H1 (cell line): ENCODE data around the gene DENND5B. TPM values are rescaled to one million over a fixed set of nuclear protein-coding genes. Genes with fewer than 3 reads are reported as not detected.

Experiments used
- CTCF ChIA-PET: fragments of 300-600 bp; sonication (Branson Sonifier 250); formaldehyde crosslinking; loops from one replicate; lab custom pipeline; 2021; ENCODE audit not compliant: partially characterized antibody; lab: Charles Lee
- POLR2A ChIA-PET: fragments of 300-600 bp; sonication (Branson Sonifier 250); formaldehyde crosslinking; loops from one replicate; lab custom pipeline; 2021; ENCODE audit warnings: inconsistent platforms; ENCODE audit not compliant: partially characterized antibody; lab: Charles Lee
- DNase-seq, 2 experiments: peaks; one replicate each; pipeline versions ENCODE4 v3.0.0 to v3.0.0-alpha.2; 2010 to 2022; ENCODE audit warnings: low spot score in 2 of 2, low read depth in 1 of 2, mixed read lengths in 1 of 2
- FAIRE-seq: peaks from 2 replicates; lab custom pipeline; 2011; peaks lifted over from hg19 to GRCh38; lab: Jason Lieb, UNC
- H2AFZ ChIP-seq: 2 replicates; pipeline ENCODE4 v1.8.1; 2012; ENCODE audit warnings: low read length, inconsistent platforms
- H2AK5ac ChIP-seq: 2 replicates; pipeline ENCODE4 v1.6.1; 2013; ENCODE audit warnings: low read depth, low read length
- H2BK120ac ChIP-seq: replicated peaks from 2 replicates; pipeline ENCODE3; 2013; ENCODE audit warnings: low read depth, low read length, inconsistent platforms
- H2BK12ac ChIP-seq: 2 replicates; pipeline ENCODE4 v1.6.1; 2013; ENCODE audit warnings: low read depth, low read length
- H2BK15ac ChIP-seq: 2 replicates; pipeline ENCODE4 v1.6.1; 2013; ENCODE audit warnings: low read length
- H2BK20ac ChIP-seq: 2 replicates; pipeline ENCODE4 v1.6.1; 2013; ENCODE audit warnings: low read length
- H2BK5ac ChIP-seq: 2 replicates; pipeline ENCODE4 v1.6.1; 2013; ENCODE audit warnings: low read depth, low read length
- H3K14ac ChIP-seq: 2 replicates; pipeline ENCODE4 v1.6.1; 2013; ENCODE audit warnings: inconsistent platforms; ENCODE audit not compliant: insufficient read length
- H3K18ac ChIP-seq: 2 replicates; pipeline ENCODE4 v1.6.1; 2013; ENCODE audit warnings: low read length; ENCODE audit errors: extremely low read depth
- H3K23ac ChIP-seq: 2 replicates; pipeline ENCODE4 v1.6.1; 2013; ENCODE audit warnings: inconsistent platforms; ENCODE audit not compliant: insufficient read length
- H3K23me2 ChIP-seq: 2 replicates; pipeline ENCODE4 v1.6.1; 2013; ENCODE audit warnings: low read depth, low read length
- H3K27ac ChIP-seq: 2 replicates; pipeline ENCODE4 v1.6.1; 2011; ENCODE audit warnings: low read depth, low read length, inconsistent platforms
- H3K27me3 ChIP-seq, 4 experiments: replicated peaks in 1 of 4; 1 replicate in 1 of 4; 2 replicates in 3 of 4; pipeline versions ENCODE4 v1.6.1 to v1.8.1; 2011 to 2013; ENCODE audit warnings: low read length in 3 of 4, mild to moderate bottlenecking in 3 of 4, inconsistent platforms in 2 of 4, mixed read lengths in 2 of 4, moderate library complexity in 1 of 4; ENCODE audit not compliant: control insufficient read depth in 3 of 4, insufficient read depth in 3 of 4; ENCODE audit errors: extremely low read depth in 1 of 4
- H3K36me3 ChIP-seq, 4 experiments: 2 replicates each; pipeline versions ENCODE4 v1.6.1 to v1.8.1; 2011 to 2013; ENCODE audit warnings: mild to moderate bottlenecking in 4 of 4, low read length in 3 of 4, moderate library complexity in 2 of 4, control low read depth in 1 of 4, inconsistent platforms in 1 of 4; ENCODE audit not compliant: insufficient read depth in 4 of 4, control insufficient read depth in 2 of 4
- H3K4ac ChIP-seq: replicated peaks from 2 replicates; pipeline ENCODE3; 2013; ENCODE audit warnings: low read length, low read depth, mixed read lengths, inconsistent platforms; ENCODE audit not compliant: insufficient read length
- H3K4me1 ChIP-seq, 4 experiments: replicated peaks in 1 of 4; 1 replicate in 1 of 4; 2 replicates in 3 of 4; pipeline versions ENCODE4 v1.6.1 to v1.8.1; 2011 to 2013; ENCODE audit warnings: low read length in 3 of 4, inconsistent platforms in 2 of 4, mixed read lengths in 1 of 4; ENCODE audit not compliant: insufficient read depth in 4 of 4, control insufficient read depth in 3 of 4
- H3K4me2 ChIP-seq, 2 experiments: 2 replicates each; pipeline versions ENCODE4 v1.6.1 to v1.8.1; 2011 to 2013; ENCODE audit warnings: low read depth in 2 of 2, low read length in 2 of 2, control low read depth in 1 of 2, inconsistent platforms in 1 of 2, mild to moderate bottlenecking in 1 of 2; ENCODE audit not compliant: insufficient read depth in 1 of 2
- H3K4me3 ChIP-seq, 4 experiments: fragments of 200-600, 300-600 bp in 1 of 4; sonication (generic), shearing (Covaris generic), sonication (Bioruptor Twin) in 1 of 4; 2 replicates each; pipeline versions ENCODE4 v1.5.1 to v1.8.1; 2011 to 2016; ENCODE audit warnings: low read length in 4 of 4, low read depth in 3 of 4, control low read depth in 2 of 4, inconsistent platforms in 2 of 4, mild to moderate bottlenecking in 2 of 4, mixed read lengths in 1 of 4, moderate library complexity in 1 of 4; ENCODE audit not compliant: insufficient read depth in 2 of 4; ENCODE audit errors: extremely low read depth in 1 of 4
- H3K56ac ChIP-seq: replicated peaks from 2 replicates; pipeline ENCODE3; 2013; ENCODE audit warnings: low read depth, mild to moderate bottlenecking, mixed read lengths, low read length, inconsistent platforms; ENCODE audit not compliant: insufficient read length
- H3K79me1 ChIP-seq: 2 replicates; pipeline ENCODE4 v1.6.1; 2013; ENCODE audit warnings: low read depth, low read length, control low read depth
- H3K79me2 ChIP-seq, 2 experiments: 2 replicates each; pipeline versions ENCODE4 v1.6.1 to v1.8.1; 2012 to 2013; ENCODE audit warnings: low read length in 2 of 2, mild to moderate bottlenecking in 2 of 2, inconsistent platforms in 1 of 2; ENCODE audit not compliant: insufficient read depth in 2 of 2, control insufficient read depth in 1 of 2
- H3K9ac ChIP-seq, 4 experiments: replicated peaks in 1 of 4; 1 replicate in 1 of 4; 2 replicates in 3 of 4; pipeline versions ENCODE4 v1.6.1 to v1.8.1; 2011 to 2013; ENCODE audit warnings: low read depth in 3 of 4, low read length in 3 of 4, control low read depth in 2 of 4, mild to moderate bottlenecking in 2 of 4, moderate library complexity in 2 of 4, inconsistent platforms in 1 of 4; ENCODE audit errors: extremely low read depth in 1 of 4
- H3K9me3 ChIP-seq, 2 experiments: 2 replicates each; pipeline versions ENCODE4 v1.6.1 to v1.8.1; 2012 to 2013; ENCODE audit warnings: mild to moderate bottlenecking in 2 of 2, moderate library complexity in 2 of 2, control low read depth in 1 of 2, inconsistent platforms in 1 of 2, low read depth in 1 of 2, low read length in 1 of 2, mixed read lengths in 1 of 2; ENCODE audit not compliant: insufficient read depth in 2 of 2
- H4K20me1 ChIP-seq, 2 experiments: replicated peaks in 1 of 2; 2 replicates each; pipeline versions ENCODE3 to v1.8.1; 2011 to 2013; ENCODE audit warnings: inconsistent platforms in 2 of 2, low read length in 2 of 2, mild to moderate bottlenecking in 1 of 2; ENCODE audit not compliant: insufficient read depth in 2 of 2, control insufficient read depth in 1 of 2
- H4K5ac ChIP-seq: 2 replicates; pipeline ENCODE4 v1.6.1; 2013; ENCODE audit warnings: low read length, low read depth, mixed read lengths, inconsistent platforms; ENCODE audit not compliant: insufficient read length
- H4K8ac ChIP-seq: 2 replicates; pipeline ENCODE4 v1.8.0; 2013; ENCODE audit warnings: mild to moderate bottlenecking, moderate library complexity, low read length, inconsistent platforms; ENCODE audit not compliant: insufficient read depth; ENCODE audit errors: extremely low read depth
- H4K91ac ChIP-seq: replicated peaks from 2 replicates; pipeline ENCODE3; 2013; ENCODE audit warnings: low read length, mixed read lengths, inconsistent platforms; ENCODE audit not compliant: insufficient read length
- ASH2L ChIP-seq: fragments of 200-600, 300-600 bp; sonication (generic); IDR thresholded peaks from one replicate; pipeline ENCODE4 v1.7.1; 2017; ENCODE audit warnings: low read length
- EGR1 ChIP-seq: IDR thresholded peaks from 2 replicates; pipeline ENCODE4 v1.6.1; 2011; ENCODE audit warnings: low read depth, low read length, borderline replicate concordance
- EZH2 ChIP-seq: fragments of 200-600 bp; sonication (generic); IDR thresholded peaks from 2 replicates; pipeline ENCODE4 v1.7.1; 2012; ENCODE audit warnings: low read depth, mild to moderate bottlenecking, moderate library complexity, low read length, inconsistent platforms; ENCODE audit not compliant: severe bottlenecking
- HDAC2 ChIP-seq, 2 experiments: fragments of 300-600 bp in 1 of 2; sonication (generic) in 1 of 2; IDR thresholded peaks; 2 replicates each; pipeline ENCODE4 v1.6.1; 2011 to 2012; ENCODE audit warnings: low read depth in 2 of 2, low read length in 2 of 2, mild to moderate bottlenecking in 2 of 2, moderate library complexity in 2 of 2, borderline replicate concordance in 1 of 2, inconsistent platforms in 1 of 2
- POU5F1 ChIP-seq: IDR thresholded peaks from 2 replicates; pipeline ENCODE4 v1.6.1; 2011; ENCODE audit warnings: low read depth, mild to moderate bottlenecking, low read length, moderate library complexity
- RNF2 ChIP-seq: fragments of 200-900, 300-1000 bp; sonication (generic); IDR thresholded peaks from 2 replicates; pipeline ENCODE4 v1.7.1; 2016; ENCODE audit warnings: borderline replicate concordance, low read depth, mild to moderate bottlenecking, antibody characterized with exemption, low read length; ENCODE audit not compliant: poor library complexity, severe bottlenecking; ENCODE audit errors: missing control alignments
- SIN3A ChIP-seq, 2 experiments: IDR thresholded peaks in 1 of 2; conservative IDR thresholded peaks in 1 of 2; 2 replicates each; pipeline ENCODE4 v1.6.1; 2011 to 2012; ENCODE audit warnings: low read length in 2 of 2, improper control_type of control experiment in 1 of 2, low read depth in 1 of 2, mild to moderate bottlenecking in 1 of 2
- SRF ChIP-seq: IDR thresholded peaks from 2 replicates; pipeline ENCODE4 v1.6.1; 2011; ENCODE audit warnings: mild to moderate bottlenecking, low read depth, low read length, moderate library complexity
- SUZ12 ChIP-seq: fragments of 200-600 bp; sonication (generic); IDR thresholded peaks from 2 replicates; pipeline ENCODE4 v1.6.1; 2012; ENCODE audit warnings: mild to moderate bottlenecking, inconsistent platforms, low read length, moderate library complexity, mixed read lengths
- TBP ChIP-seq: IDR thresholded peaks from 2 replicates; pipeline ENCODE4 v1.6.1; 2011; ENCODE audit warnings: low read depth, low read length, improper control_type of control experiment
- YY1 ChIP-seq: IDR thresholded peaks from 2 replicates; pipeline ENCODE4 v1.6.1; 2011; ENCODE audit warnings: low read depth, mild to moderate bottlenecking, low read length
- WGBS, 2 experiments: shearing (Covaris generic) in 1 of 2; methylation state at CpG; one replicate each; pipeline versions ENCODE4 v1.1.6 to v1.1.7; 2013 to 2015; ENCODE audit warnings: low lambda C conversion rate in 2 of 2, mixed read lengths in 2 of 2, inconsistent platforms in 1 of 2, low coverage in 1 of 2, missing lambda C conversion rate in 1 of 2; ENCODE audit not compliant: insufficient replicate concordance in 2 of 2, insufficient coverage in 1 of 2, insufficient read length in 1 of 2; ENCODE audit errors: extremely low coverage in 1 of 2, missing lambda C conversion rate in 1 of 2; 5-methylcytosine and 5-hydroxymethylcytosine counted together
- polyA plus RNA-seq, 7 experiments: library from polyadenylated mRNA; depleted of rRNA in 3 of 7; stranded (reverse) in 5 of 7; unstranded in 2 of 7; fragments of >200 nt in 5 of 7; fragments of 200-250 nt in 2 of 7; gene quantifications; 1 replicate in 5 of 7; 2 replicates in 1 of 7; 4 replicates in 1 of 7; pipeline versions ENCODE4 v1.2.1 to v1.2.3, GENCODE V29; 2011 to 2013; ENCODE audit warnings: missing spikeins in 2 of 7, mixed read lengths in 2 of 7
- total RNA-seq: library from RNA; stranded (reverse); fragmentation: NEBNext Ultra II Directional; extraction: Animal tissue kit (Norgen Biotek cat#: 25700); gene quantifications from 2 replicates; pipeline ENCODE4 v1.2.1, GENCODE V29; 2021
- TF ChIP-seq, protein P1 (sequence below): IDR thresholded peaks from 2 replicates; pipeline ENCODE4 v1.6.1; 2012; ENCODE audit warnings: low read length, inconsistent platforms

DENND5B gene
- total and polyA plus RNA-seq, 2 of the 8 experiments (the other 6 are each of a cell fraction or from before 2014, with no cell fraction given): 13.4 to 20.2 TPM

DNA sequence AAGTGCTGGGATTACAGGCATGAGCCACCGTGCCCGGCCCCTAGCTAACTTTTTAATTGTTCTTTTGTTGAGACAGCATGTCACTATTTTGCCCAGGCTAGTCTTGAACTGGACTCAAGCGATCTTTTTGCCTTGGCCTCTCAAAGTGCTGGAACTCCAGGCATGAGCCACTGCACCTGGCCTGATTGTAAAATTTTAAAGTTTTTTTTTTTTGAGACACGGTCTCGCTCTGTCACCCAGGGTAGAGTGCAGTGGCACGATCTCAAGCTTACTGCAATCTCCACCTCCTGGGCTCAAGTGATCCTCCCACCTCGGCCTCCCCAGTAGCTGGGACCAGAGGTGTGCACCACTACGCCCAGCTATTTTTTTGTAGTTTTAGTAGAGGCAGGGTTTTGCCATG lies 185.9 kb downstream of the DENND5B start:
- Histone ChIP-seq H4K20me1 (no peaks in the 10 kb centered on the region), H3K27ac (no peak overlapping the region), H3K9ac (no peak overlapping the region), H4K5ac (no peak overlapping the region), H3K56ac (no peak overlapping the region), H3K23me2 (no peaks in the 10 kb centered on the region), H3K36me3 (no peaks in the 10 kb centered on the region), H3K79me2 (no peaks in the 10 kb centered on the region), H2AFZ (no peak overlapping the region), H3K4me3 (no peak overlapping the region), H3K23ac (no peak overlapping the region), H3K4ac (no peak overlapping the region), H3K27me3 (no peaks in the 10 kb centered on the region), H3K14ac (no peak overlapping the region), H2BK120ac (no peak overlapping the region), H4K8ac (no peak overlapping the region), H3K79me1 (no peaks in the 10 kb centered on the region), H4K91ac (no peak overlapping the region), H2BK12ac (no peak overlapping the region), H2BK20ac (no peak overlapping the region), H3K4me2 (no peak overlapping the region), H3K9me3 (no peaks in the 10 kb centered on the region), H3K4me1 (no peaks in the 10 kb centered on the region), H2BK15ac (no peak overlapping the region), H3K18ac (no peak overlapping the region), H2AK5ac (no peak overlapping the region), H2BK5ac (no peak overlapping the region)
- 91% methylated on average over 8 of the region's 8 CpGs; no CpG with 5 or more reads in 1 of the 2 experiments for WGBS, 2 experiments
- POLR2A ChIA-PET: interaction anchor here (1.6 to 2.3 kb wide), 2 partner anchors 19 to 43 kb away, joined by 4 to 5 read pairs; no protein-coding TSS in a partner anchor
- peak in 1 of 2 experiments; percentile 26 for DNase-seq
- CTCF ChIA-PET: interaction anchor here (0.6 to 3.8 kb wide), 16 partner anchors 8 to 1351 kb away, joined by 3 to 18 read pairs (median 4); partner anchors contain the start of gene YARS2
- no peak for FAIRE-seq
- no peak for TF ChIP-seq EGR1
- TF ChIP-seq POU5F1: no peak
- TF ChIP-seq RNF2: no peak
- no peak for TF ChIP-seq HDAC2 (IDR thresholded peaks at IDR 0.05; ENCODE audit: borderline replicate concordance in 1 of 2, low read depth in 2 of 2, low read length in 2 of 2)
- no peak for TF ChIP-seq TBP
- no peak for TF ChIP-seq YY1
- TF ChIP-seq SRF: no peak
- TF ChIP-seq SIN3A (conservative IDR thresholded peaks at IDR 0.05 in 1 of 2, IDR thresholded peaks at IDR 0.05 in 1 of 2; ENCODE audit: low read depth in 1 of 2, low read length in 2 of 2): no peak
- TF ChIP-seq SUZ12: no peak
- TF ChIP-seq, protein P1, sequence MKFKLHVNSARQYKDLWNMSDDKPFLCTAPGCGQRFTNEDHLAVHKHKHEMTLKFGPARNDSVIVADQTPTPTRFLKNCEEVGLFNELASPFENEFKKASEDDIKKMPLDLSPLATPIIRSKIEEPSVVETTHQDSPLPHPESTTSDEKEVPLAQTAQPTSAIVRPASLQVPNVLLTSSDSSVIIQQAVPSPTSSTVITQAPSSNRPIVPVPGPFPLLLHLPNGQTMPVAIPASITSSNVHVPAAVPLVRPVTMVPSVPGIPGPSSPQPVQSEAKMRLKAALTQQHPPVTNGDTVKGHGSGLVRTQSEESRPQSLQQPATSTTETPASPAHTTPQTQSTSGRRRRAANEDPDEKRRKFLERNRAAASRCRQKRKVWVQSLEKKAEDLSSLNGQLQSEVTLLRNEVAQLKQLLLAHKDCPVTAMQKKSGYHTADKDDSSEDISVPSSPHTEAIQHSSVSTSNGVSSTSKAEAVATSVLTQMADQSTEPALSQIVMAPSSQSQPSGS: no peak
- no peak for TF ChIP-seq ASH2L
- TF ChIP-seq EZH2: no peak
